Stimulated activated CD4-positive, alpha-beta T cell treated with anti-CD3 and anti-CD28 coated beads, Interleukin-12 subunit alpha, Interleukin-12 subunit beta, amount 100 ng/mL, for 48 hours (primary cell): ENCODE results near the gene MORN1.

ENCODE experiments used
- DNase-seq, 3 donors: peaks; one replicate each; pipeline ENCODE4 v3.0.0-alpha.2; 2020; ENCODE audit warnings: low read depth in 2 of 3, low spot score in 1 of 3

Gene MORN1

GRCh38 chr1:2292725-2293450 lies 98.5 kb downstream of the MORN1 start:
- DNase-seq = no peak

DNA sequence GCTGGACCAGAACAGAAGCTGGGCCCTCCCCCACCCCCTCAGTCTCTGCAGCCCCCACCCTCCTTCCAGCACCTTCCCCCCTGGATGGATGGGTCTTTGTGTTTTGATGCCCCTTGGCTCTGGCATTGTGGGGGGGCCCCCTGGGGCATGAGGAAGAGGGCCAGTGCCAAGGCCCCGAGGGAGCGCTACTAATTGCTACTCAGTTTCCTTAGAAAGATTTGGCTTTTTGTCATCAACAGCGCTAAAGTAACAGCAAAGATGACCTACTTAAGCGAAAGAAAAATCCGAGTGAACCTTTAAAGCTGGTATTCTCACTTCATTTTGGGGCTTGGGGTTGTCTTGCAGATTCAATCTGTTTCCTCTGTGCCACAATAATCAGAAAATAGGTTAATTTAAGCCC lies 99.8 kb downstream of the MORN1 start:
- no peak for DNase-seq

DNA sequence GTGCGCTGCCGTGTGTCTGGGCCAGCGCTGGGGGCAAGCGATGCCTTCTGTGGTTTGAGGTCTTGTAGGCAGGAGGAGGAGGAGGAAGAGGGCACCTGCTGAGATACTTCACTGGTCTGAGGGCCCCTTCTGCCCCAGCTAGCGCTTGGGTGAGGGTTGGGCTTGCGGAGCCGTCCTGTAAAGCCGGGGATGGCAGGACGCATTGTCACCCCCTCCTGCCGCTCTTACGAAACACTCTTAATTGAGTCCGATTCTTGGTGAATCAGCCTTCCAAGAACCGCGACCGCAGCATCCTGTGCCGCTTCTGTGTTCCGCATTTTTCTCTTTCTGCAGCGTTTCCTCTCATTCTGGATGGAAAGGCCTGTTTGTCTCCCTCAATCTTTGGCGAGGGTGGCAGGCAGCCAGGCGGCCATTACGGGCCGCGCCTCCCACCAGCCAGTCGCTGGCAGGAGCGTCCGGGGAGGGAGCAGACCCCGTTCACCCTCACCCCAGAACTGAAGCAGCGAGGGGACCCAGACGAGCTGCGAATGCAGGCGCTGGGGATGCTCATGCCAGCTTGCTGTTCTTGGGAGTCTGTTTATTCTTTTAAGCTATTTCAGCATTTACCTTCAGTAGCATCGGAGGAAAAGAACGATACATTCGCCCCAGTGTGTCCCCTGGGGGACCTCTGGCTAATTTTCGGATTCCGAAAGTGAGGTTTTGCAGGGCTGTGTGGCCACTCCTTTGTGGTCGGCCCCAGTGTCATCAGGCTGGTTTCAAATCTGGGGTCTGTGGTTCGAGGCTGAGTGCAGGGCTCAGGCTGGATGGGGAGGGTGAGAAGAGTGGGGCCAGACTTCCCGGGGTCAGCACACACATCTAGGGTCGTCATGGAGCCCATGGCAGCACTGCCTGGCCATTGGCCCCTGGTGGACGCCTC lies 100.5 kb downstream of the MORN1 start:
- peak; percentile 71 to 81 (median 77) for DNase-seq

- no peak for DNase-seq
These were observed 101.2 kb downstream of the MORN1 start for GRCh38 chr1:2290171-2290578.

GRCh38 chr1:2289607-2290006 lies 101.7 kb downstream of the MORN1 start:
- no peak for DNase-seq

DNA sequence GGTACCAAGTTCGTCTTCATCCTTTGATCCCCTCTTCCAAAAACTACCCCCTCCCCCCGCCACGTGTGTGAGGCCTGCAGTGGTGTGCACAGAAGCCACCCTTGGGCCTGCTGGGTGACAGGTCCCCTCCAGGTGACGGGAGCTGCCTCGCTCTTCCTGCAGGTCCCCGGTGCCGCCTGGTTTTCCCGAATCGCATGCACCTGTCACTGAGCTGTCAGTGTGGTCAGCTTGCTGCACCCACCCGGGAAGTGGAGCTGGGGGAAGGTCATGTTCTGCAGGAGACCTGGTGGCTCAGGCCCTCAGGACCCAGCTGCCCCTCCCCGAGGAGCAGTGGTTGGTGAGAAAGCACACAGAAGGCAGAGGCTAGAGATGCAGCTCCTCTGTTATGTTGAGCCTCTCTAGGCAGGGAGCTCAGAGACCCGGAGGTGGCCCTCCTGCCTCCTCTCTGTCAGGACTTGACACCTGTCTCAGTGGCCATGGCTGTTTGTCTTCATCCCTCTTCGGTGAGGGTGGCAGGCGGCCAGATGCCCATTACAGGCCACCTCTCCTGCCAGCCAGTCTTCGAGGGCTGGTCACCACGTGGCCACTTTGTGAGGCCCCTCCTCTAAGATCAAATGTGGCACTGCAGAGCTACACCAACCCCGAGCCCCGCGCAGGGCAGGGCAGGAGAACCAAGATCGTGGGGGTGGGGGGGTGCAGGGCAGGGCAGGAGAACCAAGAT lies 102.4 kb downstream of the MORN1 start:
- no peak for DNase-seq

DNA sequence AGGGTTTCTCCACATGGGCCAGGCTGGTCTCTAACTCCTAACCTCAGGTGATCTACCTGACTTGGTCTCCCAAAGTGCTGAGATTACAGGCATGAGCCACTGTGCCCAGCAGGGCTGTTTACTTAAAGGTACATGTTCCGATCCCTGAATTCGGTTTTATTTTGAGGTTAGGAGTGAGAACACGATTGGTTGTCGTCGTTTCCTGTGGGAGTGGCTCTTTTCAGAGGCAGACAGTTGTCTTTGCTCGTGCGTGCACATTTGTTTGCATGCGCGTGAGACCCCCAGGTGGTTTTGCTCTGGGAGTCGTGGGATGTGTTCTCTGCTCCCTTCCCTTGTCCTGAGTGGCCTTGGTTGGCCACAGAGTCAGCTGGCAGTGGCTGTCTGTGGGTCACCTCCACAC lies 103.0 kb downstream of the MORN1 start:
- no peak for DNase-seq

DNA sequence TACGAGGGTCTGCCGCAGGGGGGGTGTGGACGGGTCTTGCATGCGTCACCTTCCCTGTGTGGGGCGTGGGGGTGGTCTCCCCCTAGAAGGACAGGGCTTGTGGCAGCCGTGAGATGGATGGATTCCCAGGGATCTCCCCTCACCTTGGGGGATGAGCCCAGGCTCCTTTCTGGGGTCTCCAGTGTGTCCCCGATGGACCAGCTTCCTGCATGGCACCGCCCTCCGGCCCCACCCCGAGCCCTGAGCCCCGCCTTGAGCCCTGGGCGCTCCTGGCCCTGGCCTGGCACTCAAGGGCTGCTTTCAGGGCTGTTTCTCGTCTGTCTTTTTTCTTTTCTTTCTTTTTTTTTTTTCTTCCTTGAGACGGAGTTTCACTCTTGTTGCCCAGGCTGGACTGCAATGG lies 103.7 kb downstream of the MORN1 start:
- DNase-seq = no peak

DNA sequence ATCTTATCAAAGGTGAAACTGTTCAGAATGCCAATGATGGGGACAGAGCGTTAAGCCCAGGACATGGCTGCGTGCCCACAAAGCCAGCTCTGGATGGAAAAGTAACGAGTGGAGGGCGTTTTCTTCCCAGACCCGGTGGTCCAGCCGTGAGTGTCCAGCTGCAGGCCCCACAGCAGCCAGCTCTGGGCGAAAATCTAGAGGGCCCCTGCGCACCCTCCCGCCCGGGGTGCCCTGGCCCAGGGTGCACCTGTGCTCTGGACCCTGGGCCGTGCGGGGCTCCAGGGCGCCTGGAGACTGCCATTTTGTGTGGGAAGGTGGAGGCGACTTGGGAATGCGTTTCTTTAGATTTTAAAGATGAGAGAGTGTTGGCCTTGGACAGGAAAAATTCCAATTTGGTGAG lies 104.4 kb downstream of the MORN1 start:
- no peak for DNase-seq

GRCh38 chr1:2284932-2285331 lies 106.4 kb downstream of the MORN1 start:
- DNase-seq = no peak

DNA sequence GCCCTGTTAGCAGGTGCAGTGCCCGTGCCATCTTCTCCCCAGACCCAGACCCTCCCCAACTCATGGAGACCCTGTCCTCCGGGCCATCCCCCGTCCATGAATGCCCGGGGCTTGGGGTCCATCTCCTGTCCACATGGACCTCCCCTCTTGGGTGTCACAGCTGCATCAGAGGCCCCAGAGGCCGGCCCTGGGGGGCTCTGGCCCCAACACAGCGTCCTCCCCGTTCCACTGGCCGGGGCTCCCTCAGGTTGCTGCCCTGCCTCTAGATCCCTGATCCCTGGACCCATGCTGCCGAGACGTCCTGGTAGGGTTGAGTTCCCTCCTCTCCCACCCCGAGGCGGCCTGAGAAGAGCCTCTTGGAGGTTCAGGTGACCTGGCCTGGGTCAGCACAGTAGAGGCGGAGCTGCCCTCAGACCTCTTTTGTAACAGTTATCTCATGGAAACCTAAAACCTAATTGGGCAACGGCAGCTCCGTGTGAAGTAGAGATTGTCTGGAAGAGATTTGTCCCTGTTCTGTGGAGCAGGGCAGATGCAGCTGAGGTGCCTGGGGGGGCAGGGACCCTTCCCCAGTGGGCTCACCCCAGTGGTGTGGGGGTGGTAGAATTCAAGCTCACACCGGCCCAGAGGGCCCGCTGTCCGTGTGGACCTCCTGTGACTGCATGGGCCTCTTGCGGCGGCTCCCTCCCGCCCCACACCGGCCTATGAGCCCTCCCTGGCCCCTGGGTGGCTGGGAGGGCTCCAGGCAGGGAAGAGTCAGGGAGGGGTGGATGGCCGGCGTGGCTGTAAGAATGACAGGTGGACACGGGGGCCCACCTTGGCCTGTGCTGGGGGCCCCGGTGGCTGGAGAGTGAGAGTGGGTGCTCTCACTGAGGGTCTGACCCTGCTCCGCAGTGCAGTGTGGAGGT lies 107.1 kb downstream of the MORN1 start:
- no peak for DNase-seq

- no peak for DNase-seq
These were observed 107.9 kb downstream of the MORN1 start for GRCh38 chr1:2283371-2283990.

DNA sequence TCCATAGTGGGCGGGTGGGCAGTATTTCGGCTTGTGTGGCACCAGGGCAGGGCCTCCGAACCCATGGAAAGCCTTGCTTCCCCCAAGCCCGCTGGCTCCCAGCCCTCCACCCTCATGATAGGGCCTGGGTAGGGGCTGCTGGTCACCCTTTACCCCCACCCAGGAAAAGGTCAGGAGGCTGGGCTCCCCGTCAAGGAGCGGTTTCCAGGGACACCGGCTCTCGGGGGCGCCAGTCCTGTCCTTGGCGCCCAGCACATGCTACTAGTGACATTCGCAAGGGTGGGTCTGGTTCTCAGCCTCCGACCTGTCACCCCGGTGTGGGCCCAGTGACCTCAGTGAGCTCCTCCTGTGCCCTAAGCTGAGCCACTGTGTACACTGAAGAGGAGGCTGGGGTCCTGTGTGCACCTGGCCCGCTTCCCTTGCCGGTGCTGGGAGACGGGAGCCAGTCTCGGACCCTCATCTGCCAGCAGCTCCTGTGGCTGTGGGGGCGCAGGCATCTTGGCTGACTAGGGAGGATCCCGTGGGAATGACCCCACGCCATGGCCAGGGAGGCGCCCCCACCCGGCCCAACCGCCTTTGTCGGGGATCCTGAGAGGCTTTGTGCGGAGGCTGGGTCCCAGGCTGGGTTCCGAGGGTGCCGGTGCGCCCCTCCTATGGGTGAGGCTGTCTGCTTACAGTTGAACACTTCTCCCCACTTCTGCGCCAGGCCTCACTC lies 108.6 kb downstream of the MORN1 start:
- no peak for DNase-seq

DNA sequence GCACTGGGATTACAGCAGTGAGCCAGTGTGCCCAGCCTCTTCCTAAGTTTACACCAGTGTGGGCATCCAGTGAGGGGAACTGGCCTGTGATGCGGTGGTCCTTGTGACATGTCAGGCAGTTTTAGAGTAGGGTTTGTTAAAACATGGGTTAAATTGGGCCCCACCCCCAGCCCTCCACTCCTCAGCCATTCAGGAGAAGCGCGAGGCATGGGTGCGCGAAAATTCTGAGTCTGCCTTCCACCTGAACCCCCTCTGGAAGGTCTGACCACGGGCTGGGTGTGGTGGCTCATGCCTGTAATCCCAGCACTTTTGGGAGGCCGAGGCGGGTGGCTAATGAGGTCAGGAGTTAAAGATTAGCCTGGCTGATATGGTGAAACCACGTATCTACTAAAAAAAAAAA lies 111.5 kb downstream of the MORN1 start:
- no peak for DNase-seq

DNA sequence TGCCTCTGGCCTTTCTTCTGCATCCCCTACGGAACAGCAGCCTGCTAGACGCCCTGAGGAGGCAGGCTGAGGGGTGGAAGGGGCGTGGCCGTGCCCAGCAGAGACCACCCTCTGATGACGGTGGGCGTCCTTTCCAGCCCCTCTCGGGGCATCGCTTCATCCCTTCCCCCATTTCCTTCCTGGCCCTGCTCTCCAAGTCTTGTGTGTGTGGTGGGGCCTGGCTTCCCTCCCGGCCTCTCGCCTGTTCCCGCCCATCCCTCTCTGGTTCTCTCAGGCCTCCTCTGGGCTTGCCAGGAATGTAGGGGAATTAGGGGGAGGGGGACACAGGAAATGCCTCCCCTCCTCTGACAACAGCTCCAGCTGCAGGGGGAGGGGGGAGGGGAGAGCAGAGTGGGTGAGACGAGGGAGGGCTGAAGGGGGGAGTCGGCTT lies 112.1 kb downstream of the MORN1 start:
- no peak for DNase-seq

DNA sequence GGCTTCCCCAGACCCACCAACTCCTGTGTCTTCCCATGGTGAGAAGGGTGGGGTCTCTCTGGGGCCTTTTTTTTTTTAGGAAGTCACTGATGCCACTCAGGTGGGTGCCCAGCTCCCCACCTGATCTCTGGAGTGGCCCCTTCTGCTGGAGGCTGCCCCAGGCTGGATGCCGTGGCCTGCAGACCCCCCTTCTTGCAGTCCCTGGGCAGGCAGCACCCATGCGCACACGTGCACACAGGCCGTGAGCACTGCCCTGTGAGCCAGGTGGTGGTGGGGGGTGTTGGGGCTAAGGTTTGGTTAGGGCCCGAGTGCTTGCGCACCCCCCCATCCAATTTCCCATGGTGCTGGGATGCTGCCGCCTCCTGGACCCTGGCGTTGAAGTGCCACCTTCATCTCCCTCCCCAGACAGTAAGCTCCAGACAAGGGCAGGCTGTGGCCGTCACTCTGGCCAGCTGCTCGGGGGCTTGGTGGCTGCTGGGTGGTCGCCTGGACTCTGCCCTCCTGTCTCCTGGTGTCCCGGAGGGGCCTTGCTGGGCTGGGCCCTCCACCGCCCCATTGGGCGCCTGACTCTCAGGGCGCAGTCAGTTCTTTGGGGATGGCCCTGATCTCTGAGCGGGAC lies 112.7 kb downstream of the MORN1 start:
- no peak for DNase-seq

DNA sequence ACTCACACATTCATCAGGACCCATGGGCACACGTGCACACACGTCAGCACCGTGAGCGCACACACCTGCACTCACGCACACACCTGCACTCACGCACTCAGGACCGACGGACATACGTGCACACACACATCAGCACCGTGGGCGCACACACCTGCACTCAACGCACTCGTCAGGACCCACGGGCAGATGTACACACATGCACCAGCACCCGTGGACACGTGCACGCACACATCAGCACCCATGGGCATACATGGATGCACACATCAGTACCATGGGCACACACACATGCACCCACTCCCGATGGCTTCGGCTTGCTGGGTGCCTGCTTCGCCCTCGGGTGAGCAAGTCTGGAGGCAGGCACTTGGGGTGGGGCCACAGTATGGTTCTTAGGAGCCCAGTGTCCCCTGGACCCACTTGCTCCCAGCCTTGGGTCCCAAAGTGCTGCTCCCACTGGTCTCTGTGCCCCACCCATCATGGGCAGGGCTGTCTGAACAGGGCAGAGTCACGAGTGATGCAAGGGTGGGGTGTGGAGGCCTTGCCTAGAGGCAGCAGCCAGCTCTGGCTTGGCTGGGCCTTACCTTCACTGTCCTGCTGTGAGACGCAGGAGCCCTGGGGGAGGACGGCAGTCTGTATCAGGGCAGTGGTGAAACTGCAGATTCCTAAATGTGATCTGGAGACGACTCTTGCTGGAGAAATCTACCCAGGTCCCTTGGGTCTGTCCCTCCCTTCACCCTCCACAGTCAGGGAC lies 113.4 kb downstream of the MORN1 start:
- DNase-seq = no peak

DNA sequence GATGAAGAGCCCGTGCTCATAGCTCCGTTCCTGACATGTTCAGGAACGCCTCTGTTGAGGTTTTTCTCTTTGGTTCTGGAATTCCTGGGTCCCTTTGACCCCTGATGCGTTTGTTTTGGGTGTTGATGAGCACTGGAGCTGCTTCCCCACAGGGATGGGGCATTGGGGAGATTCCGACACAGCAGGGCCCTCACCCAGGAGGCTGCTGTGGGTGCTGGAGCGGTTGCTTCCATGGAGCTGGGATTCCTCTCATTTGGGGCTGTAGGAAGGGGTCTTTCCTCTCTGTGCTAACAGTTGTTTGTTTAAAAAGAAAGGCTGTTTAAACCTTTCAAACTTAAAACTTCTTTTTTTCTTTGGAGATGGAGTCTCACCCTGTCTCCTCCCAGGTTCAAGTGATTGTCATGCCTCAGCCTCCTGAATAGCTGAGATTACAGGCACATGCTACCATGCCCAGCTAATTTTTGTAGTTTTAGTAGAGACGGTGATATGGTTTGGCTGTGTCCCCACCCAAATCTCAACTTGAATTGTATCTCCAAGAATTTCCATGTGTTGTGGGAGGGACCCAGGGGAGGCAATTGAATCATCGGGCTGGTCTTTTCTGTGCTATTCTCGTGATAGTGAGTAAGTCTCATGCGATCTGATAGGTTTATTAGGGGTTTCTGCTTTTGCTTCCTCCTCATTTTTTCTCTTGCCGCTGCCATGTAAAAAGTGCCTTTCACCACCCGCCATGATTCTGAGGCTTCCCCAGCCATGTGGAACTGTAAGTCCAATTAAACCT lies 114.4 kb downstream of the MORN1 start:
- no peak for DNase-seq
